ENCODE results near the gene CCDC149.

DNA sequence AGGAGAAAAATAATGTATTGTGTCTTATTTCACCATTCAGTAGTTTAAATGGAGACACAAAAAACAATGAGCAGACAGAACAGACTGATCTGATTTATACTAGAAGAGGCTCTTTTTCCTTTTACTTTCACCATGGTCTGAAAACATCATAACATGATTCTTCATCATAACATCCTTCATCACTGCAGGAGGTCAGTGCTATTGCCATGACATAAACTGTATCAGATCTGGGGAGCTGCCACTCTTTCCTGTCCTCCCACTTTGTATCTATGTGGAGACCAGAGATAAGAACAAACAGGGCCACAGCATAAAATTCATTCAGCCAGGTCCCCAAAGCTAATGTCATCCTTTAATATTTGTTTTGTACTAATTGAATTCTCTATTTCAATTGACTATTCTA lies 92.3 kb downstream of the CCDC149 start:
- TF ChIP-seq TAF1 (IDR thresholded peaks at IDR 0.05; ENCODE audit: borderline replicate concordance, insufficient read depth, low read length) (no peak), SIN3A (IDR thresholded peaks at IDR 0.05; ENCODE audit: borderline replicate concordance, insufficient read depth, low read length) (no peak), POLR2AphosphoS5 (IDR thresholded peaks at IDR 0.05; ENCODE audit: low read depth, low read length) (no peak), REST (IDR thresholded peaks at IDR 0.05; ENCODE audit: insufficient read depth in 1 of 2, low read depth in 2 of 2, low read length in 2 of 2) (no peak)
